ENCODE results near the gene HDGFL3. TPM values are rescaled to one million over a fixed set of nuclear protein-coding genes. Genes with fewer than 3 reads are reported as not detected.
"Not testable (repeated sequence)": the region's sequence is repeated elsewhere in the genome, so short reads cannot be mapped to it uniquely, and the experiment has no call there.

Gene HDGFL3
- total and polyA plus RNA-seq, 2 donors (not counting 3 experiments of a cell fraction or from before 2014, with no cell fraction given): 20.2 to 155 TPM

DNA sequence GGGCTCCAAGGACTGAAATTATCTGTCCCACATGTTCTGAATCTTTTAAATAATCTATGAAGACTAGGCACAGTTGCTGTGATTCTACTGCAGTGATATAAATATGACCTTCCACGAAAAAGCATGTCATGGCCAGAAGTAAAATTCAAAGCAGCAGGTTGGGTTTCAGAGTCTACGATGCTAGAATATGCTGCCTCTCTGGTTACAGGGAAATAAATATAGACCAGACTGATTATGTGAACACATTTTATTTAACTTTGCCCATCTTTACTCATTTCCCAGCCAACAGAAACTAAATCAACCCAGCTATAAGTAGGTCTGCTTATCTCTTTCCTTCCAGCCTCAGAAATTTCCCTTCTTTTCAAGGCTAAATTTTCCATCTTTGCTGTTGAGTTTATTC lies 120.0 kb downstream of the HDGFL3 start:
- Histone ChIP-seq H3K27me3 (ENCODE audit: control insufficient read depth in 2 of 2, insufficient read depth in 2 of 2, low read length in 2 of 2) (no peaks in the 10 kb centered on the region), H3K4me3 (replicated peaks in 1 of 3; ENCODE audit: insufficient read depth in 1 of 3, low read depth in 1 of 3, low read length in 3 of 3) (no peak overlapping the region), H3K9ac (replicated peaks; ENCODE audit: extremely low read depth, insufficient read depth, low read length) (no peak overlapping the region), H2AFZ (ENCODE audit: low read depth, low read length) (no peak overlapping the region), H3K36me3 (ENCODE audit: control insufficient read depth in 2 of 2, extremely low read depth in 1 of 2, insufficient read depth in 2 of 2, low read length in 2 of 2) (no peaks in the 10 kb centered on the region), H3K9me1 (replicated peaks; ENCODE audit: control insufficient read depth, extremely low read depth, insufficient read depth, low read length) (no peaks in the 10 kb centered on the region), H4K20me1 (replicated peaks; ENCODE audit: control insufficient read depth, extremely low read depth, insufficient read depth, low read length) (no peaks in the 10 kb centered on the region), H3K79me2 (ENCODE audit: control insufficient read depth, insufficient read depth, low read length) (no peaks in the 10 kb centered on the region), H3K27ac (ENCODE audit: insufficient read depth, low read depth, low read length) (no peak overlapping the region), H3K9me3 (replicated peaks; ENCODE audit: control insufficient read depth, insufficient read depth, low read length) (no peaks in the 10 kb centered on the region), H3K4me2 (ENCODE audit: insufficient read depth, low read length) (no peak overlapping the region), H3K4me1 (ENCODE audit: control insufficient read depth, extremely low read depth, insufficient read depth, low read length) (peaks cover 7% of the 10 kb centered on the region)
- dilution Hi-C loops (cut with MboI; ENCODE audit: extremely low pct_ligation_motif_present, low sequenced_read_pairs): no loop called here
- BruUV-seq (replicated peaks): no TSS peak
- DNase-seq (ENCODE audit: low read depth, low spot score) (peak; percentile 57), FAIRE-seq (peak; percentile 46)
- intact Hi-C loops (cut with micrococcal nuclease): no loop called here
- TF ChIP-seq EZH2 (IDR thresholded peaks at IDR 0.05; ENCODE audit: borderline replicate concordance, low read depth, low read length, severe bottlenecking): no peak
- no peak for TF ChIP-seq CTCF (IDR thresholded peaks at IDR 0.05; ENCODE audit: extremely low read depth in 1 of 2, insufficient read depth in 1 of 2, low read depth in 1 of 2, low read length in 2 of 2)
- no peak for TF ChIP-seq MYC (IDR thresholded peaks at IDR 0.05; ENCODE audit: low read depth, low read length)
- TF ChIP-seq JUN (IDR thresholded peaks at IDR 0.05; ENCODE audit: borderline replicate concordance, insufficient read depth, insufficient read length, low read depth): no peak
- TF ChIP-seq POLR2A (IDR thresholded peaks at IDR 0.05; ENCODE audit: low read depth, low read length): no peak
- no peak for TF ChIP-seq FOS (IDR thresholded peaks at IDR 0.05; ENCODE audit: borderline replicate concordance, insufficient read depth, low read length)
- TF ChIP-seq GATA2 (IDR thresholded peaks at IDR 0.05; ENCODE audit: insufficient read depth, insufficient read length, low read depth, low read length): no peak
- no peak for TF ChIP-seq POLR2AphosphoS5 (IDR thresholded peaks at IDR 0.05; ENCODE audit: insufficient read depth, low read depth, low read length)
- TF ChIP-seq MAX (IDR thresholded peaks at IDR 0.05; ENCODE audit: insufficient read depth, insufficient read length): no peak
- ChIA-PET CTCF (interaction anchor here (1.8 kb wide), 1 partner anchor 12 kb away, joined by 4 read pairs; no protein-coding TSS in a partner anchor), POLR2A (no interaction called here)

- H3K27me3 ChIP-seq (ENCODE audit: control insufficient read depth in 2 of 2, insufficient read depth in 2 of 2, low read length in 2 of 2); DNase-seq (ENCODE audit: low read depth, low spot score); H3K27ac ChIP-seq (ENCODE audit: insufficient read depth, low read depth, low read length); H3K4me2 ChIP-seq (ENCODE audit: insufficient read depth, low read length); H3K36me3 ChIP-seq (ENCODE audit: control insufficient read depth in 2 of 2, extremely low read depth in 1 of 2, insufficient read depth in 2 of 2, low read length in 2 of 2); H3K9me3 ChIP-seq (replicated peaks; ENCODE audit: control insufficient read depth, insufficient read depth, low read length); H3K9me1 ChIP-seq (replicated peaks; ENCODE audit: control insufficient read depth, extremely low read depth, insufficient read depth, low read length); intact Hi-C loops (cut with micrococcal nuclease); H2AFZ ChIP-seq (ENCODE audit: low read depth, low read length); H3K9ac ChIP-seq (replicated peaks; ENCODE audit: extremely low read depth, insufficient read depth, low read length); H4K20me1 ChIP-seq (replicated peaks; ENCODE audit: control insufficient read depth, extremely low read depth, insufficient read depth, low read length); H3K4me3 ChIP-seq (replicated peaks in 1 of 3; ENCODE audit: insufficient read depth in 1 of 3, low read depth in 1 of 3, low read length in 3 of 3); BruUV-seq (replicated peaks); dilution Hi-C loops (cut with MboI; ENCODE audit: extremely low pct_ligation_motif_present, low sequenced_read_pairs); H3K4me1 ChIP-seq (ENCODE audit: control insufficient read depth, extremely low read depth, insufficient read depth, low read length); FAIRE-seq; POLR2A ChIA-PET; H3K79me2 ChIP-seq (ENCODE audit: control insufficient read depth, insufficient read depth, low read length): not testable (repeated sequence)
- CTCF ChIA-PET: interaction anchor here (1.8 kb wide), 1 partner anchor 14 kb away, joined by 4 read pairs; no protein-coding TSS in a partner anchor
These were observed 121.6 kb downstream of the HDGFL3 start for GRCh38 chr15:83085864-83086552.

GRCh38 chr15:83085461-83085860 lies 122.2 kb downstream of the HDGFL3 start:
- H3K4me3 ChIP-seq (replicated peaks in 1 of 3; ENCODE audit: insufficient read depth in 1 of 3, low read depth in 1 of 3, low read length in 3 of 3); FAIRE-seq; POLR2A ChIA-PET; BruUV-seq (replicated peaks); H2AFZ ChIP-seq (ENCODE audit: low read depth, low read length); CTCF ChIA-PET; H3K9me1 ChIP-seq (replicated peaks; ENCODE audit: control insufficient read depth, extremely low read depth, insufficient read depth, low read length); H3K9me3 ChIP-seq (replicated peaks; ENCODE audit: control insufficient read depth, insufficient read depth, low read length); H3K4me2 ChIP-seq (ENCODE audit: insufficient read depth, low read length); H3K79me2 ChIP-seq (ENCODE audit: control insufficient read depth, insufficient read depth, low read length); H3K27me3 ChIP-seq (ENCODE audit: control insufficient read depth in 2 of 2, insufficient read depth in 2 of 2, low read length in 2 of 2); H3K4me1 ChIP-seq (ENCODE audit: control insufficient read depth, extremely low read depth, insufficient read depth, low read length); H4K20me1 ChIP-seq (replicated peaks; ENCODE audit: control insufficient read depth, extremely low read depth, insufficient read depth, low read length); DNase-seq (ENCODE audit: low read depth, low spot score); H3K36me3 ChIP-seq (ENCODE audit: control insufficient read depth in 2 of 2, extremely low read depth in 1 of 2, insufficient read depth in 2 of 2, low read length in 2 of 2); dilution Hi-C loops (cut with MboI; ENCODE audit: extremely low pct_ligation_motif_present, low sequenced_read_pairs); H3K27ac ChIP-seq (ENCODE audit: insufficient read depth, low read depth, low read length); H3K9ac ChIP-seq (replicated peaks; ENCODE audit: extremely low read depth, insufficient read depth, low read length); intact Hi-C loops (cut with micrococcal nuclease): not testable (repeated sequence)

All from endothelial cell of umbilical vein (primary cell).